22Rv1 (cell line): ENCODE data around the gene RRAD.

Source experiments
- CTCF ChIP-seq: fragments of 450-650 bp; IDR thresholded peaks from 2 replicates; pipeline ENCODE4 v1.5.1; 2017; ENCODE audit warnings: mild to moderate bottlenecking
- ZFX ChIP-seq: fragments of 450-650 bp; IDR thresholded peaks from 2 replicates; pipeline ENCODE4 v1.6.1; 2017; ENCODE audit warnings: antibody characterized with exemption, borderline replicate concordance

- TF ChIP-seq ZFX: no peak
- TF ChIP-seq CTCF: no peak
These were observed 24.1 kb upstream of the RRAD start for GRCh38 chr16:66949472-66949871.
